A549 (cell line): ENCODE data around the gene TBC1D21.

Source experiments
- CEBPB ChIP-seq, 2 experiments: fragments of >200 bp in 1 of 2; sonication (Bioruptor Twin) in 1 of 2; formaldehyde crosslinking in 1 of 2; IDR thresholded peaks; 2 replicates each; pipeline ENCODE4 v1.6.1; 2012 to 2016
- CTCF ChIP-seq: fragments of >200 bp; sonication (Bioruptor Twin); formaldehyde crosslinking; IDR thresholded peaks from 3 replicates; pipeline ENCODE4 v1.5.1; 2016
- EP300 ChIP-seq, 2 experiments: fragments of >200 bp; sonication (Bioruptor Twin); formaldehyde crosslinking; IDR thresholded peaks; 2 replicates in 1 of 2; 3 replicates in 1 of 2; pipeline ENCODE4 v1.6.1; 2016 to 2017
- FOXS1 ChIP-seq: fragments of 250-450 bp; sonication (Bioruptor Pico); IDR thresholded peaks from 2 replicates; pipeline ENCODE4 v1.5.0; 2020; ENCODE audit warnings: mild to moderate bottlenecking, moderate library complexity
- JUNB ChIP-seq: fragments of >200 bp; sonication (Bioruptor Twin); formaldehyde crosslinking; IDR thresholded peaks from 2 replicates; pipeline ENCODE4 v1.6.1; 2016
- MAFK ChIP-seq: fragments of 450-650 bp; IDR thresholded peaks from 2 replicates; pipeline ENCODE4 v1.6.1; 2014; ENCODE audit not compliant: partially characterized antibody
- MAX ChIP-seq: IDR thresholded peaks from 2 replicates; pipeline ENCODE4 v1.6.1; 2012
- POLR2A ChIP-seq: IDR thresholded peaks from 2 replicates; pipeline ENCODE4 v1.6.1; 2012; ENCODE audit warnings: mild to moderate bottlenecking, low read length
- SMC3 ChIP-seq: fragments of >200 bp; sonication (Bioruptor Twin); formaldehyde crosslinking; IDR thresholded peaks from 3 replicates; pipeline ENCODE4 v1.6.1; 2018; ENCODE audit warnings: inconsistent platforms
- USF2 ChIP-seq: fragments of 450-650 bp; IDR thresholded peaks from 2 replicates; pipeline ENCODE4 v1.6.1; 2014; ENCODE audit warnings: antibody characterized with exemption

- no peak for TF ChIP-seq CTCF
- TF ChIP-seq MAFK: no peak
- TF ChIP-seq SMC3: no peak
- no peak for TF ChIP-seq EP300 (IDR thresholded peaks at IDR 0.05)
- TF ChIP-seq POLR2A: no peak
- TF ChIP-seq CEBPB (IDR thresholded peaks at IDR 0.05): no peak
- no peak for TF ChIP-seq JUNB
- TF ChIP-seq FOXS1 (CRISPR knock-in tag): no peak
- no peak for TF ChIP-seq USF2
- TF ChIP-seq MAX: no peak
Measured at GRCh38 chr15:73908822-73909122, 35.4 kb downstream of the TBC1D21 start.
